ENCODE data around the gene CNR1. TPM values are rescaled to one million over a fixed set of nuclear protein-coding genes. Genes with fewer than 3 reads are reported as not detected.

CNR1 gene
- total RNA-seq, 1 experiment from 2014 or later, result not detected

DNA sequence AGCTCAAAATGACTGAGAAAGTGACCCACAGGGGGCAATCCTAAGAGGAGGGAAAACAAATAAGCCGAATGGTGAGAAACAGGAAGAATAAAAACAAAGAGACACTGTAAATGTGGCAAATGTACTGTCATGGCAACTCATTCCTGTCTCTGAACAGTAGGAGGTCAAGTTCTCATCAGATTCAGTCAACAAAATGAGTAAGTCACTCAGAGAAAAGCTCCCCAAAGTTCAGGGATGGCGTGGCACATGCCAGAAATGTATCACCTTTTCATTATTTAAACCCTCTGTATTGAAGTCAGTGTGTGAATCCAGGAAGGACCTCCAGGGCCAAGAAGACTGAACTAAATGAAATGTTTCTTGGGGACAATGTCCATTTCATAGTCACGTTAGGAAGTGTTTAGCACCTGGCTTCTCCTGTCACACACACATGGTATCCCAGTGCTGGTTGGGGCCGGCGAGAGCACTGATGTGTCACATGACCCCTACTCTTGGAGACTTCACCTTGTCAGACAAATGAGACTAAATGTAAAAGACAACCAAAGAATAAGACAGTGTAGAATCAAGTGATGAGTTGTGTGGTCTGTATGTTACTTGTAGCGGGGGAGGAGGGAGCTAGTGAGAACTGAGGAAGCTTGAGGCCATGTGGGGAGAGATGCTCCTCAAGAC lies 20.7 kb downstream of the CNR1 start:
- no peaks in the 10 kb centered on the region for H3K36me3 ChIP-seq (ENCODE audit: insufficient read depth, low read length, poor library complexity, severe bottlenecking)
- H3K27ac ChIP-seq (ENCODE audit: low read depth, low read length, poor library complexity, severe bottlenecking), result no peak overlapping the region
- DNase-seq (ENCODE audit: low spot score), result no peak
- TF ChIP-seq EZH2 (IDR thresholded peaks at IDR 0.05; ENCODE audit: borderline replicate concordance, low read depth, low read length, poor library complexity, severe bottlenecking), result no peak
- TF ChIP-seq, protein P1, sequence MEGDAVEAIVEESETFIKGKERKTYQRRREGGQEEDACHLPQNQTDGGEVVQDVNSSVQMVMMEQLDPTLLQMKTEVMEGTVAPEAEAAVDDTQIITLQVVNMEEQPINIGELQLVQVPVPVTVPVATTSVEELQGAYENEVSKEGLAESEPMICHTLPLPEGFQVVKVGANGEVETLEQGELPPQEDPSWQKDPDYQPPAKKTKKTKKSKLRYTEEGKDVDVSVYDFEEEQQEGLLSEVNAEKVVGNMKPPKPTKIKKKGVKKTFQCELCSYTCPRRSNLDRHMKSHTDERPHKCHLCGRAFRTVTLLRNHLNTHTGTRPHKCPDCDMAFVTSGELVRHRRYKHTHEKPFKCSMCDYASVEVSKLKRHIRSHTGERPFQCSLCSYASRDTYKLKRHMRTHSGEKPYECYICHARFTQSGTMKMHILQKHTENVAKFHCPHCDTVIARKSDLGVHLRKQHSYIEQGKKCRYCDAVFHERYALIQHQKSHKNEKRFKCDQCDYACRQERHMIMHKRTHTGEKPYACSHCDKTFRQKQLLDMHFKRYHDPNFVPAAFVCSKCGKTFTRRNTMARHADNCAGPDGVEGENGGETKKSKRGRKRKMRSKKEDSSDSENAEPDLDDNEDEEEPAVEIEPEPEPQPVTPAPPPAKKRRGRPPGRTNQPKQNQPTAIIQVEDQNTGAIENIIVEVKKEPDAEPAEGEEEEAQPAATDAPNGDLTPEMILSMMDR (conservative IDR thresholded peaks at IDR 0.05; ENCODE audit: low read depth, low read length), result no peak
- H3K27me3 ChIP-seq (replicated peaks; ENCODE audit: insufficient read depth, low read depth, low read length, poor library complexity), result no peaks in the 10 kb centered on the region
- H3K9me3 ChIP-seq (ENCODE audit: low read depth, low read length, poor library complexity, severe bottlenecking), result no peaks in the 10 kb centered on the region
- ChIA-PET POLR2A (ENCODE audit: low non-redundant PET) (no interaction called here), CTCF (no interaction called here)
- H3K4me3 ChIP-seq (ENCODE audit: low read depth, low read length, poor library complexity, severe bottlenecking), result no peak overlapping the region
- H3K4me1 ChIP-seq (ENCODE audit: insufficient read depth, low read length, poor library complexity, severe bottlenecking), result no peaks in the 10 kb centered on the region
- intact Hi-C loops (cut with micrococcal nuclease; ENCODE audit: unreplicated experiment), result no loop called here
- no TSS peak for BruUV-seq (replicated peaks)

DNA sequence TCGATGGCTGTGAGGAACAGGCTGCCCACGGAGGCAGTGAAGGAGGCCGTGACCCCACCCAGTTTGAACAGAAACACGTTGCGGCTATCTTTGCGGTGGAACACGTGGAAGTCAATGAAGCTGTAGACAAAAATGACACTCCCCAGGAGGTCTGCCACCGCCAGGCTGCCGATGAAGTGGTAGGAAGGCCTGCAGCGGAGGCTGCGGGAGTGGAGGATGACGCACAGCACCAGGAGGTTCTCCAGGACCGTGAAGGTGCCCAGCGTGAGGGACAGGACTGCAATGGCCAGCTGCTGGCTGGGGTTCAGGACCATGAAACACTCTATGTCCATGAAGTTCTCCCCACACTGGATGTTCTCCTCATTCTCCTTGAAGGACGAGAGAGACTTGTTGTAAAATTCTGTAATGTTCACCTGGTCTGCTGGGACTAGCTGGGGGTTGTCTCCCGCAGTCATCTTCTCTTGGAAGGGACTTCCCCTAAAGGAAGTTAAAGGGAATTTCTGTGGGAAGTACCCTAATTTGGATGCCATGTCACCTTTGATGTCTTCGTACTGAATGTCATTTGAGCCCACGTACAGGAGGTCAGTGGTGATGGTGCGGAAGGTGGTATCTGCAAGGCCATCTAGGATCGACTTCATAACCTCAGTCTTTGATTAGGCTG lies 21.4 kb downstream of the CNR1 start:
- intact Hi-C loops (cut with micrococcal nuclease; ENCODE audit: unreplicated experiment), result no loop called here
- DNase-seq (ENCODE audit: low spot score), result no peak
- Histone ChIP-seq H3K27ac (ENCODE audit: low read depth, low read length, poor library complexity, severe bottlenecking) (no peak overlapping the region), H3K9me3 (ENCODE audit: low read depth, low read length, poor library complexity, severe bottlenecking) (no peaks in the 10 kb centered on the region), H3K36me3 (ENCODE audit: insufficient read depth, low read length, poor library complexity, severe bottlenecking) (no peaks in the 10 kb centered on the region), H3K4me3 (ENCODE audit: low read depth, low read length, poor library complexity, severe bottlenecking) (no peak overlapping the region), H3K4me1 (ENCODE audit: insufficient read depth, low read length, poor library complexity, severe bottlenecking) (no peaks in the 10 kb centered on the region), H3K27me3 (replicated peaks; ENCODE audit: insufficient read depth, low read depth, low read length, poor library complexity) (no peaks in the 10 kb centered on the region)
- TF ChIP-seq, protein P1 (conservative IDR thresholded peaks at IDR 0.05; ENCODE audit: low read depth, low read length), result no peak
- no peak for TF ChIP-seq EZH2 (IDR thresholded peaks at IDR 0.05; ENCODE audit: borderline replicate concordance, low read depth, low read length, poor library complexity, severe bottlenecking)
- BruUV-seq (replicated peaks), result no TSS peak
- ChIA-PET CTCF (no interaction called here), POLR2A (ENCODE audit: low non-redundant PET) (no interaction called here)

DNA sequence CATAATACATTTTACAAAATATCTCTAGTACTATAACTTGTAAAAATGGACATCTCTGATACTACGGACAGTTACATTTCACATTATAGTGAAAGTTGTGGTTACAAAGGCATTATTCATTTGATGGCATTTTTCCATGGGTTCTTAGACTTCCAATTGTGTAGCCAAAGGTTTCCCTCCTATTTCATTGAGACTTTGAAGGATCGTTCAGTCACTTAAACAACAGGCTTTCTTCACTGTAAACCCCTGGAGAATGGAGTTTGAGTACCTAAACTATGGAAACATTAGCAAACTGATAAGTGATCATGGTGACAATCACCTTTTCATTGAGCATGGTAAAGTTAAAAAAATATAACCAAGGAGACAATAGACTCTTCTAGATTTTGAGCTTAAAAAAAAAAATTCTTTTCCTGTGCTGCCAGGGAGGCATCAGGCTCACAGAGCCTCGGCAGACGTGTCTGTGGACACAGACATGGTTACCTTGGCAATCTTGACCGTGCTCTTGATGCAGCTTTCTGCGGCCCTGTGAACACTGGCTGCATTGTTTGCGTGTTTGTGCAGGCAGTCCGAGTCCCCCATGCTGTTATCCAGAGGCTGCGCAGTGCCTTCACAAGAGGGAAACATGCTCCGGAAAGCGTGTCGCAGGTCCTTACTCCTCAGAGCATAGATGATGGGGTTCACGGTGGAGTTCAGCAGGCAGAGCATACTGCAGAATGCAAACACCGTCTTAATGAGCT lies 22.6 kb downstream of the CNR1 start:
- TF ChIP-seq, protein P1 (conservative IDR thresholded peaks at IDR 0.05; ENCODE audit: low read depth, low read length), result no peak
- no peak for TF ChIP-seq EZH2 (IDR thresholded peaks at IDR 0.05; ENCODE audit: borderline replicate concordance, low read depth, low read length, poor library complexity, severe bottlenecking)
- Histone ChIP-seq H3K4me1 (ENCODE audit: insufficient read depth, low read length, poor library complexity, severe bottlenecking) (no peaks in the 10 kb centered on the region), H3K27me3 (replicated peaks; ENCODE audit: insufficient read depth, low read depth, low read length, poor library complexity) (no peaks in the 10 kb centered on the region), H3K27ac (ENCODE audit: low read depth, low read length, poor library complexity, severe bottlenecking) (no peak overlapping the region), H3K4me3 (ENCODE audit: low read depth, low read length, poor library complexity, severe bottlenecking) (no peak overlapping the region), H3K9me3 (ENCODE audit: low read depth, low read length, poor library complexity, severe bottlenecking) (no peaks in the 10 kb centered on the region), H3K36me3 (ENCODE audit: insufficient read depth, low read length, poor library complexity, severe bottlenecking) (no peaks in the 10 kb centered on the region)
- DNase-seq (ENCODE audit: low spot score), result no peak
- CTCF ChIA-PET, result no interaction called here
- POLR2A ChIA-PET (ENCODE audit: low non-redundant PET), result no interaction called here
- no TSS peak for BruUV-seq (replicated peaks)
- intact Hi-C loops (cut with micrococcal nuclease; ENCODE audit: unreplicated experiment), result no loop called here

All from A673 (cell line).